Pancreas (tissue), 10 donors: Measurements from ENCODE around the gene SOX4. TPM values are rescaled to one million over a fixed set of nuclear protein-coding genes. Genes with fewer than 3 reads are reported as not detected.

Source experiments
- ATAC-seq, 4 donors: fragments of 200-7000 bp; cut with Tn5 transposase; one replicate each; pipeline versions ENCODE4 v1.8.0 to v1.9.1; 2020; ENCODE audit warnings: mild to moderate bottlenecking in 4 of 4, moderate library complexity in 4 of 4
- DNase-seq, 6 donors: peaks; one replicate each; pipeline ENCODE4 v3.0.0-alpha.2; 2020
- FAIRE-seq: peaks from 2 replicates; lab custom pipeline; 2012; peaks lifted over from hg19 to GRCh38; lab: Jason Lieb, UNC
- H3K27ac ChIP-seq, 4 donors: fragments of 200-600 bp; sonication (generic); 1 replicate in 3 of 4; 2 replicates in 1 of 4; pipeline versions ENCODE4 v1.5.0 to v1.8.0; 2020
- H3K27me3 ChIP-seq, 4 donors: fragments of 200-600 bp; one replicate each; pipeline ENCODE4 v1.8.0; 2021
- H3K36me3 ChIP-seq, 3 donors: fragments of 200-600 bp; sonication (generic) in 1 of 3; one replicate each; pipeline versions ENCODE4 v1.5.0 to v1.8.0; 2020 to 2021
- H3K4me1 ChIP-seq, 3 donors: fragments of 200-600 bp; one replicate each; pipeline ENCODE4 v1.8.0; 2021
- H3K4me3 ChIP-seq, 4 donors: fragments of 200-600 bp; sonication (generic) in 2 of 4; one replicate each; pipeline versions ENCODE4 v1.5.0 to v1.8.0; 2020 to 2021
- H3K9me3 ChIP-seq, 4 donors: fragments of 200-600 bp; one replicate each; pipeline ENCODE4 v1.8.0; 2021
- CTCF ChIP-seq, 4 donors: fragments of 200-600 bp; sonication (generic) in 3 of 4; IDR thresholded peaks; one replicate each; pipeline versions ENCODE4 v1.5.0 to v1.8.0; 2021; ENCODE audit warnings: antibody characterized with exemption in 4 of 4
- WGBS, 2 donors: extraction: QIAGEN DNeasy Blood & Tissue Kit; methylation state at CpG; one replicate each; pipeline ENCODE4 v1.1.7; 2013; 5-methylcytosine and 5-hydroxymethylcytosine counted together
- intact Hi-C, 3 donors: fragments of 100-400 bp; cut with DNase I; formaldehyde crosslinking; loops; one replicate each; pipeline versions ENCODE4 v1.11.1 to v1.14.2; 2022
- polyA plus RNA-seq, 2 donors: library from polyadenylated mRNA; stranded (reverse); fragments of 200-250 nt; gene quantifications; one replicate each; pipeline ENCODE4 v1.2.3, GENCODE V29; 2013
- total RNA-seq, 6 donors: library from RNA; stranded (reverse); fragmentation: NEBNext Ultra II Directional in 4 of 6; extraction: Animal tissue kit (Norgen Biotek cat#: 25700) in 4 of 6; gene quantifications; one replicate each; pipeline versions ENCODE4 v1.2.1 to v1.2.4, GENCODE V29; 2021 to 2023
- donor health status: healthy with polysubstance abuse.
- donor health status: DM: no; HTN: no; CAD: no; lungs with moderate emphysema.
- donor health status: DM: no; HTN: no; CAD: no.
- donor health status: control.
- donor health status: control.
- donor health status: Bipolar disorder and iron deficiency.
- donor health status: DM: yes; HTN: yes; CAD: no.
- donor health status: DM: no; HTN: no; CAD: no.
- donor health status: DM: no; HTN: no; CAD: no.
- donor health status: DM: yes; HTN: yes; CAD: no.

The SOX4 gene
- total and polyA plus RNA-seq, 8 donors = 4.7 to 61.9 (median 10.9) TPM

DNA sequence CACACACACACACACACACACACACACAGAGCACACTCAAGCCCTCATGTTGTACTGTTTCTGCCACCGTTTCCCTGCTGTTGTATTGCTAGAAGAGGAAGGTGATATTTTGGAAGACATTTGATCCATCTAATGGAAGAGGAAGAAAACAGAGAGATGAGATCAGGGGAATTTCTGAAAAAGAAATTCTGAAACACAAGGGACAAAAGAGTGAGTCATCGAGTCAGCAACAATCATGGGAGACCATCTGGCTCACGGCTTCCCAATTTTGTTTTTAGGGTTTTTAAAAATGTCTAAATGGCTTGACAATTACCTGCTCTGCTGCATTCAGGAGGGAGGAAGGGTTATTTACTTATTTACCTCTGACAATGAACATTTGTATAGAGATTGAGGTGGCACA is 22.0 kb downstream of the SOX4 start:
- intact Hi-C loops = no loop called here
- Histone ChIP-seq H3K4me3 (no peak overlapping the region), H3K9me3 (no peaks in the 10 kb centered on the region), H3K27ac (no peak overlapping the region), H3K36me3 (no peaks in the 10 kb centered on the region), H3K4me1 (no peaks in the 10 kb centered on the region), H3K27me3 (no peaks in the 10 kb centered on the region)
- no peak for FAIRE-seq
- no peak for DNase-seq
- no peak for TF ChIP-seq CTCF (IDR thresholded peaks at IDR 0.05)
- ATAC-seq = no peak
- 49 to 64% methylated on average over 3 of the region's 3 CpGs for WGBS, 2 donors

GRCh38 chr6:21616005-21616404 is 22.5 kb downstream of the SOX4 start:
- no peak for DNase-seq
- intact Hi-C loops = no loop called here
- no peak for ATAC-seq
- WGBS, 2 donors = 49 to 54% methylated on average over 5 of the region's 5 CpGs
- Histone ChIP-seq H3K4me3 (no peak overlapping the region), H3K27ac (no peak overlapping the region), H3K9me3 (no peaks in the 10 kb centered on the region), H3K4me1 (no peaks in the 10 kb centered on the region), H3K27me3 (no peaks in the 10 kb centered on the region), H3K36me3 (no peaks in the 10 kb centered on the region)
- no peak for FAIRE-seq
- TF ChIP-seq CTCF (IDR thresholded peaks at IDR 0.05) = no peak

DNA sequence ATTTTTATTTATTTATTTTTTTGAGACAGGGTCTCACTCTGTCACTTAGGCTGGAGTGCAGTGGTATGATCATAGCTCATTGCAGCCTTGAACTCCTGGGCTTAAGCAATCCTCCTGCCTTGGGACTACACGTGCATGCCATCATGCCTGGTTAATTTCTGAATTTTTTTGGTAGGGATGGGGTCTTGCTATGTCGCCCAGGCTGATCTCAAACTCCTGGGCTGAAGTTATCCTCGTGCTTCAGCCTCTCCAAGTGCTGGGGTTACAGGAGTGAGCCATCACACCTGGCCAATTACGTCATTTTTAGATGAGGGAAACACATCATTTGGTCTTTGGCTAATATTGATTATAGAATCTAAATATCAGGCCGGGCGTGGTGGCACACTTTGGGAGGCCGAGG is 32.1 kb downstream of the SOX4 start:
- no peak for DNase-seq
- no peak for ATAC-seq
- no peak for TF ChIP-seq CTCF (IDR thresholded peaks at IDR 0.05)
- 84 to 85% methylated on average over 7 of the region's 7 CpGs for WGBS, 2 donors
- no peak for FAIRE-seq
- Histone ChIP-seq H3K27me3 (no peaks in the 10 kb centered on the region), H3K4me1 (no peaks in the 10 kb centered on the region), H3K27ac (no peak overlapping the region), H3K9me3 (no peaks in the 10 kb centered on the region), H3K36me3 (no peaks in the 10 kb centered on the region), H3K4me3 (no peak overlapping the region)
- intact Hi-C loops = no loop called here

- no peak overlapping the region for H3K27ac ChIP-seq
- TF ChIP-seq CTCF (IDR thresholded peaks at IDR 0.05) = no peak
- FAIRE-seq (no peak), DNase-seq (no peak), ATAC-seq (no peak)
- no peaks in the 10 kb centered on the region for H3K4me1 ChIP-seq
- no peaks in the 10 kb centered on the region for H3K27me3 ChIP-seq
- 37 to 42% methylated on average over 1 of the region's 1 CpG for WGBS, 2 donors
- intact Hi-C loops = no loop called here
- H3K4me3 ChIP-seq = no peak overlapping the region
- no peaks in the 10 kb centered on the region for H3K9me3 ChIP-seq
- no peaks in the 10 kb centered on the region for H3K36me3 ChIP-seq
Measured at GRCh38 chr6:21626756-21627155, 33.2 kb downstream of the SOX4 start.

DNA sequence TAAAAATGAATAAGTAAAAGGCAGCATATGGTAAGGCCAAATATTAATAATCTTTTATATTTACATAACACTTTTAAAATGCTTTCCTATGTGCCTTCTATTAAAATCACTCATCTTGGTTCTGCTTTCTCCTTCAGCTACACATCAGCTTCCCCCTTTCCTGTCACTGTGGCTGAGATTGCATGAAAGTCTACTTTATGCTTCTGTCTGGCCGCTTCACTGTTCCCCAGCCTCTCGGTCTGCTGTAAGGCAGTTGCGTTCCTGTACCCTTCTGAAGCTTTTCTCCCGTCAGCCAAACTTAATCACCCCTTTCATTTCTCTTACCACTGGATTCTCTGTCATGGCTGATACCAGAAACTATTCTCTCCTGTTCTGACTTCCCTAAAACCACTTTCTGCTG is 34.6 kb downstream of the SOX4 start:
- Histone ChIP-seq H3K9me3 (no peaks in the 10 kb centered on the region), H3K36me3 (no peaks in the 10 kb centered on the region), H3K27me3 (no peaks in the 10 kb centered on the region), H3K4me1 (no peaks in the 10 kb centered on the region), H3K27ac (no peak overlapping the region), H3K4me3 (no peak overlapping the region)
- ATAC-seq = no peak
- WGBS, 2 donors = 86 to 92% methylated on average over 4 of the region's 4 CpGs
- no peak for DNase-seq
- no peak for TF ChIP-seq CTCF (IDR thresholded peaks at IDR 0.05)
- FAIRE-seq = no peak
- intact Hi-C loops = no loop called here
